Activated CD4-positive, CD25-positive, alpha-beta regulatory T cell treated with anti-CD3 and anti-CD28 coated beads, Interleukin-2, amount 50 U/mL, for 24 hours (primary cell): ENCODE data around the gene FRZB.

Experiments used
- ATAC-seq, 2 donors: fragments of 150-1000 bp; cut with Tn5 transposase; one replicate each; pipeline ENCODE4 v1.10.0; 2021; ENCODE audit warnings: mild to moderate bottlenecking in 1 of 2, moderate library complexity in 1 of 2

FRZB gene

DNA sequence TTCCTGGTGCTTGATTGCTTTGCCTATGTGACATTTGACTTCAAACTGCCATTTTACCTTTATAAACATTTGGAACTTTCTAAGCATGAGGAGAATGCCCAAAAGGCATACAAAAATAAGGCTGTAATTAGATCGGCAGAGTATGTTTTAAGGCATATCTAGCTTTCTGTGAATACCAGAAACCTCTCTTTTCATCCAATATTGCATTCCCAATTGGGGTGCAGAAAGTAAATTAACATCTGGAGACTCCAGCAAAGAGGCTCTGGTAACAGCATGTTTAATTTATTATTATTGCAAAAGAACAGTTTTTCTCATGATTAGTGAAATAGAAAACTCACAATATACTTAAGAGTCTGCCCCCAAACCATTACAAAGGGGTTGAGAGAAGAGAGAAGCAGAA is 32.1 kb downstream of the FRZB start:
- no peak for ATAC-seq

DNA sequence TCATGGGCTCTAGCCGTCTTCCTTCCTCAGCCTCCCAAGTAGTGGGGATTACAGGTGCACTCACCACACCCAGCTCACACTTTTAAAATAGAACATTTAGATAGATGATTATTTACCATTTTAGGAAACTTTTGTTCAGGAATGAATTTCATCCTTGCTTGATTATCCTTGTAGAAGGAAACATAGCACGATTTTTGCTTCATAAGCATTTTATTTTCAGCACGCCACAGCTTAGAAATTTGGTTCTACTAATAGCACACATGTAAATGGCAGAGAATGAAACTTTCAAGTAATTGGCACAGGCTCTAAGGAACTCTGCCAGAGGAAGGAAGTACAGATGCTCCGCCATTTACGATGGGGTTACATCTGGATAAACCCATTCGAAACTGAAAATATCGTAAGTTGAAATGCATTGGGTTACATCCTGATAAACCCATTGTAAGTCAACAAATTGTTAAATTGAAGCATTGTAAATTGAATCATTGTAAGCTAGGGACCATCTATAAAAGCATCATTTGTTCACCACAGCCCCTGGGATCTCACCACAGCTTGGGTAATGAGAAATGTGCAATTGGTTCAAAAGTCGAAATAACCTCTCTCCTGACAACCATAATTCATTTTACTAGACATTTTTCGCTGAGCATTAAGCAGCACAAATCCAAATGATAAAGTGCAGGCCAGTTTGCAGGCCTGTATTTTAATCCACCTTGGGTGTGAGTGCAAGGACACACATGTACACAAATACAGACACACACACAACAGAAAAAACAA is 33.2 kb downstream of the FRZB start:
- no peak for ATAC-seq

DNA sequence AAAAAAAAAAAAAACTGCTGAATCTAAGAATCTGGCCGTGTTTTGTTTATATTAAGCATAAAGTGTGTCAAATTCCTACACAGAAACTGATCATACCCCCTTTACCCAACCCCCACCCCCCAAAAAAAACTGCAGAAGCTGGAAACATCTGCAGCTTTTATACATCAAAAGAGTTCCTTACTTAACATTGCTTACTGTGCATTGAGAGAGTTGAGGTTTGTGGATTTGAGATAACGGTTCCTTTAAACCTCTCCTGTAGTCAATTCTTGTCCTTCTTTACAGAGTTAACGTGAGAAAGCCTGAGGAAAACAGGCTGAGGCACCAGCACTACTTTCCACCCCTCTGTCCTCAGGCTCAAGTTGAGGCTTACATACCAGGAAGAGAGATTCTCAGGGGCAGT is 34.5 kb downstream of the FRZB start:
- ATAC-seq: no peak

DNA sequence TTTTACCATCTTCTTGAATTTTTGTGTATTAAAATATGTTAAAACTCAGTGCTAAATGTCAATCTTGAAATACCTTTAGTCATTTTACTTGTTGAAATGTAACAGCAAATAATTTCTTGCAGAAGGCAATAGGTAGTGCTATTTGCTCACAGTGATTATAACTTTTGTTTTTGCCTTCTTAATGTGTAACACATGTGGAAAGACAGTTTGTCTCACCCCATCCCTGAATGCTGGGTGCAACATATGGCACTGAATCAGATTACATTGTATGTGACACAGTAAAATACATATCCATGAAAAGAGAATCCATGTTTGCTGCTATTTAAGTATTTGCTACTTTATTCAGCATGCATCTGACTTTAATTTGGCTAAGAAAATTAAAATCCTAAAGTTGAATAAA is 35.3 kb downstream of the FRZB start:
- ATAC-seq: no peak

DNA sequence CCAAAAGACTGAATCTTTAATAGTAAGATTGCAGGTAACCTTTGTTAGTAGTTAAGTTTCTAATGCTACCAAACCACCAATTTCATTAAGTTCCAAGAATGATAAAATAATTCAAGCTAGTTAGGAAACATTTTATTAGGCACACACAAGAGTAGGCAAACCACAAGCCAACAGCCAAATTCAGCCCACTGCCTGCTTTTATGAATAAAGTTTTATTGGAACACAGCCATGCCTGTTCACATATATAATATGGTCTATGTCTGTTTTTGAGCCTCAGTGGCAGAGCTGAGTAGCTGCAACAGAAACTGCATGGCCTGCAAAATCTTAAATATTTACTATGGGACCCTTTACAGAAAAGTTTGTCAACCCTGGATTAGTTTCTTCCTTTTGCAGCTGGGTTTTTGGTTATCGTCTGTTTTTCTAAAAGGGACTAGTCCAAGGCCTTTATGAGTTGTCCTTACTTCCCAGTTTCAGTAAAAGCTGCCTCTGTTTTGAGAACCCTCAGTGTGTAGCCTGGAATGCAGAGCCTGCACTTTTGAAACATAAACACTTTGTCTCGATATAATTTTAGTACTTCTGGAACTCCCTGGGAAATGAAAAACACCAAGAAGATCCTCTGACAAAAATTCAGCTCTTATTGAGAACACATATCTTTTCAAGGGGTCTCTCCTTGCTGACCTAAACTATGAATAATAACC is 39.1 kb downstream of the FRZB start:
- no peak for ATAC-seq

DNA sequence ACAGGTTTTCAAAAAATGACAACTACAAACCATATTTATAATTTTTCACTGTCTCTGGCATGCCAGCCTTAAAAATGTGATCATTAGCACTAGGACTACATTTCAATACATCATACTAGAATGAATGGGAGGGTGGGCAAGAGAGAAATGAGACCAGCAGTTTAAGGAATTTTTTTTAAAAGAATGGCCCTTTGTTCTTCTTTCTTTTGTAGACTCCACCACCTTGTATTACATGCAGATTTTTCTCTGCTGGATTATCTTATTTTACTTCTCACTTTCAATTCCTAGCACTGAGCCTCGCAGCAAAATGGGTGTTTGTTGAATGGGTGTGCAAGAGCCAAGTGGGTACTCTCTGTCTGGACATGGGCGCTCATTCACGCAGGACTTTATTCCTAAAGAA is 39.9 kb downstream of the FRZB start:
- ATAC-seq: no peak

DNA sequence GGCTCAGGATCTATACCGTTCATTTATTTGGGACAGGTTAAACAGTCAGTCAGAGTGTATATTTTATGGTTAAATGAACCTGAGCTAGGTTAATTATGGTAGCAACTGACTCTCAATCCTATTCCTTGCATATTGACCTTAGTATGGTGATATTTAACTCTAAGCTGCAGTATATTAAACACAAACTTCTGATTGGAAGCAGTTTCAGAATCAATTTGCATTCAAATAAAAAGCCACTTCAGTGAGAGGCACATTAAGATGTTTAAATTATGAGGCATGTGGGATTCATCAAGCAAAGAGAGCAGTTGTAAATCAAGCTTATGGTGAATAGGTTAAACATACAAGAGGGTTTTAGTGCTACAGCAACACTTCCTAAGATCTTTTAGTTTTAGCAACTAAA is 40.4 kb downstream of the FRZB start:
- ATAC-seq: no peak

DNA sequence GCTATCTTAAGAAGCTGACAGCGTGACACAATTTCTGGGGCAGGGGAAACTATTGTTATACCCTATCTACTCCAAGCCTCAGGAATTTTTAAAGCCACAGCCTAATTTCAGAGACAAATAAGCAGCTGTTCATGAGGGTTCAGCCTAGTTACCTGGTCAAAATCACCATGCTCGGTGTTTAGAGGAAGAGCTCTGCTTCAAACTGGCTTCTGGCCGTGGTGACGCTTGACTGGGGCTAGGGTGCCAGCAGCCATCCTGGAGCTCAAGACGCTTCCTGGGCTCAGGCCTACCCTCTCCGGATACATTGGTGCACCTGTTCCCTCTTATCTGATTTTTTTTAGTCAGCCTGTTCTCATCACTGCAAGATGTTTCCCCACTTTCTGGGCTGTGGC is 41.7 kb downstream of the FRZB start:
- ATAC-seq: no peak

DNA sequence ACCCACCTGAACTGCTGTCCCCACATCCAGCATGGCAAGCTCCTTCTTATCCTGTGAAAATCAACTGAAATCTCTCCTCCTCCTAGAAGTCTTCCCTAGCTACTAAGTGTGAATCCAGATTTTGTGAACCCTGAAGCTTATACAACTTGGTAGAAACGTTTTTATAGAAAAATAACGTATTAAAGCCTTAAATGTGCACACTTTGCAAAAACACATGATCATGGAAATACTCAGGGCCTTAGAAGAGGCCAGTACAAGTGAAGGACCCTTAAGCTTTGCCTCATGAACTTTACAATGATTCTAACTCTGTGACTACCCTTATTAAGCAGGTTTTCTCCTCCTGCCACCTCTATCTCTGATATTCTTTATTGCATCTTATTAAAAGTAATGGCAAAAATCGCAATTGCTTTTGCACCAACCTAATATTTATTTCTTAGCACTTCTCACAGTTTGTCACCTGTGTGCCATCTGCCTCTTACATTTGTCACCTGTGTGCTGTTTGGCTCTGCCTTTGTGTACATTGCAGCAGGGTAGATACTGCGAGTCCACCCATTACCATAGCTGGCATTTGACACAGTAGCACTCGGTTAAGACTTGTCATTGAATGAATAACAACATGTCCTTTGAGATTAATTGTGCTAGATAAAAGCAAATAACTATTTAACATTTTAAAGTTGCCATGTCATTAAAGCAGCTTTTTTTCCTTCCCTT is 42.2 kb downstream of the FRZB start:
- ATAC-seq: no peak

DNA sequence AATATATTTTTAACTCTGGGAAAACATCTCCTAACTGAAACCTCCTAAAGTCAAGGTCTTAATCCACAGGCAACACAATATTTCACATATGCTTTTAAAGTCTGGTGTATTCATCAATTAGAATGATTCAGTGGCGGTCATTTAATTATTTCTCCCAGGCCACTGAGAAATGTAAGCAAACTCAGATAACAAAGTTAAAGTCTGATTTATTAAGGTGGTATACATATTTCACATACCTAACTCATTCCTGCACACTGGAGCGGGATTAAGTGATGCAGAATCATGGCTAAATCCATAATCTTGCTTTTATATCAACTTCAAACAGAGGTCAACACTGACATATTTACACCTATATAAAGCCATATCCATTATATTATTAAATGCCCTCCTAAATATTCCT is 43.7 kb downstream of the FRZB start:
- ATAC-seq: no peak

DNA sequence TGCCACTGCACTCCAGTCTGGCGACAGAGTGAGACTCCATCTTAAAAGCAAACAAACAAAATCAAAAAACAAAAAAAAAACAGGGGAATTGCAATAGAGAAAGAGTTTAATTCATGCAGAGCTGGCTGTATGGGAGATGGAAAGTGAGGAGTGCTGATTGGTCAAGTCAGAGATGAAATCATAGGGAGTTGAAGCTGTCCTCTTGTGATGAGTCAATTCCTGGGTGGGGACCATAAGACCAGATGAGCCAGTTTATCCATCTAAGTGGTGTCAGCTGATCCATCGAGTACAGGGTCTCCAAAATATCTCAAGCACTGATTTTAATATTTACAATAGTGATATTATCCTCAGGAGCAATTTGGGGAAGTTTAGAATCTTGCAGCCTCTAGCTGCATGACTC is 45.3 kb downstream of the FRZB start:
- ATAC-seq: no peak

DNA sequence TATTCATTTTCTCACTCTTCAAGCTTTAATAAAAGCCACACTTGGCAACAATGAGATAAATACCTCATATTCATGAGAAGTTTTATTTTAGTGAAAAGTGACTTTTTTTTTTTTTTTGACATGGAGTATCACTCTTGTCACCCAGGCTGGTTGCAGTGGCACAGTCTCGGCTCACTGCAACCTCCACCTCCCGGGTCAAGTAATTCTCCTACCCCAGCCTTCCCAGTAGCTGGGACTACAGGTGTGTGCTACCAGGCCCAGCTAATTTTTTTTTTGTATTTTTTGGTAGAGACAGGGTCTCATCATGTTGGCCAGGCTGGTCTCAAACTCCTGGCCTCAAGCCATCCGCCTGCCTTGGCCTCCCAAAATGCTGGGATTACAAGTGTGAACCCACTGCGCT is 47.0 kb downstream of the FRZB start:
- ATAC-seq: no peak

DNA sequence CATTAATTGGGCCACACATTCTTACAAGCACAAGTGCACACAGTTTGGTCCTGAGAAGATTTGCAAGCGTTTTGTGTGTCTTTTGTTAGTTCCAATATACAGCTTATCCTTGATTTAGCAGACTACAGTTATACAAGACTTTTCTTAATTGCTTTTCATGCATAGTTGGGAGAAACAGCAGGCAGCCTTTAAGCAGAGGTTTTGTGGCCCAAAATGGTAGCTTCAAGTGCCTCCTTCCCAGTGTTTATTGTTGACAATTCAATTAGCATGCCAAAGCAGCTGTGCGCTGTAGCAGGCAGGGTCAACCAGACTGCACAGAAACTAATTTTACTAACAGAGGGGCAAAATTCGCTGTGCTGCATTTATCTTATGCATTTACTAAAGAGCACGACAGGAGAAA is 47.5 kb downstream of the FRZB start:
- no peak for ATAC-seq

DNA sequence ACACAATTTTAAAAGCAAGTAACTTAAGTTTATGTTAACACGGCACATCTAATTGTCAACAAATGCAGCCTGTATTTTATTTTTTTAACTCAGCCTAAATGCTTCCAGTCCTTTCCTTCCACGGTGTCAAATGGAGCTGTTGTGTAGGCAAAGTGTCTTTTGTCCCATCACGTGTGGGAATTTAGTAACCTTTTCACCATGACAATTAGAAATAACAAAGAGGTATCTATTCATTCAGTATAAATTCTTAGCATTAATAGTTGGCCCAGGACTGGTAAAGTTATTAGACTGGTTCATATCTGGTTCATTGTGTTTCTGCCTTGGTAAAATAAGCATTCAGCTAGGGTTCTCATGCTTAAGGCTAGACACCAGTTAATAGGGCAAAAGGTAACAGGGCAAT is 47.9 kb downstream of the FRZB start:
- no peak for ATAC-seq

DNA sequence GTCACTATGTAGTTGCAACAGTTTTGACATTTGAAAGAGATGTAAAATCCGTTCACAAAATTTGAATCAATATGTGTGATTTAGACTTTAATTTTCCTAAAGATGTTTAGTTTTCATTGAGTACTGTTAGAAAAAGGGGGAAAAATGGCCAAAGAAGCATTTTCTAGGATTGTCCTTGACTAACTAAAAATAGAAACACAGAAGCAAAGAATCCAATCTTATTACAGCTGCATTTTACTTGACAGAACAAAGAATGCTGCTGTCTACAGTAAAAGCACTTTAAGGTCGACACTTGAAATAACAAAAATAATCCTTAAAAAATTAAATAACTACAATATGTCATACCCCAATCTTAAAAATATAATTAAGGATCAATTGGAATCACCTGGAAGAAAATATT is 48.9 kb downstream of the FRZB start:
- no peak for ATAC-seq

DNA sequence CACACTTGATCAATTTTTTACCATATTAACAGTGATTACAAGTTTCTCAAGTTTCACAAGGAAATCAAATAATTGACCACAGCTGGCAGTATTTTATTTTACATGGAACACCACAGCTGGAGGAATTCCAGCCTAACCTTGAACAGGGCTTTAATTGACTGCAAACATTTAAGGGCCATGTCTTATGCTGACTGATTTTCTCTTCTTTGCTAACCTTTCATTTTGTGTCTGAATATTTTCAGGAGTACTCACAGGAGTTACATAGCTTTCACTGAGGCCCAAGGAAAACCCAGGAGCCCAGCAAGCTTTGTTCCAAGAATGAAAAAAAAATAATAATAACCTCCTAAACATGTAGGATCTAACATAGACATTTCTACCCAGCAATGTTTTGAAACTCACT is 49.6 kb downstream of the FRZB start:
- no peak for ATAC-seq

DNA sequence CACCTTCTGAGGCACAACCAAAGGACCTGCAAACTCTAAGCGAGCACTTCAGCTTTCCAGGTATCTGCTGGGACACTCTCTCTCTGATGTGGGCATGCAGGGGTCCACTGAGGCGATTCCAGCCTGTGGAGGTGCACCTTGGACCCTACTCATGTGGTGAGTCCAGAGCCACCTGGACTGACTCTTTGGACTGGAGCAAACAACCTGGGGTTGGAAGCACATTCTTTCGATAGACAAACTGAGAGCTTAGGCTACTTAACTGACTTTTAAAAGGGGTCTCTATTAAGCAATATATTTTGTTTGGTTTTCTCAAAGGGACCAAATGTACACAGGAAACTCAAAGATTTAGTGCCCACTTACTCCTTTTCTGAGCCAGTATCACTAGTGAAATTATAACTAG is 51.6 kb downstream of the FRZB start:
- no peak for ATAC-seq

DNA sequence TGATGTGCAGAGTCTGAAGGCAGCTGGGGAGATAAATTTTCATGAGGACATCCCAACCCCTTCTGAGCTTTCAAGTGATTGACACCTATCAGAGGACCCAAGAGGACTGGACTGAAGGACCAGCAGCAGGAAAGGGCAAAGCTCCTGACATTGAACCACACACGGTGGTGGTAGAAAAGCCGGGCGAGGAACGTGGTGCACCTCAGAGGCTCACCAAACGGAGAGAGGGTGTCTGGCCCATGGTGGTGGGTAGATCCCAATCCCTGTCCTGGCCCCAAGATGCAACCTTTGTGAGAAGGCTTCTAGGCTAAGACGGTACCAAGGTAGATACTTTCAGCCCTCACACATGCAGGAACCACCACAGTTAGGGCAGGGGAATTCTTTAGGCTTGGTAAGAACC is 52.1 kb downstream of the FRZB start:
- ATAC-seq: no peak

DNA sequence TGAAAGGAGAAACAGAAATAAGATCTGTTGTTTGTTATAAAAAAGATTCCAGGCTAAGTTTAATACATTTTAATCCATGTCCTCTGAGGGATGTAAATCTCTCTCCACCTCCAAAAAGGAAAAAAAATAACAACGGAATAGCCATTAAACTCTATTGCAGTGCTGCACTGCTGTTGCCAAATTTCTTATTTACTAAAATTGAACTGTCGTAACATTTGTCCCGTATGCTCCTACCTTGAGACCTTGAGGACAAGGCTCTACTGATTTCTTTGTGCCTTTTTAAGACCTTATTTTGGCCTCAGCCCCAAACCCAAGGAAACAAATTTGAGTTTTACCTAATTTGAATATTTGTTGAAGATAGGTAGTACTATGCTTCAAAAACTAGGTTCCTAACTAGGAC is 56.4 kb downstream of the FRZB start:
- ATAC-seq: no peak

DNA sequence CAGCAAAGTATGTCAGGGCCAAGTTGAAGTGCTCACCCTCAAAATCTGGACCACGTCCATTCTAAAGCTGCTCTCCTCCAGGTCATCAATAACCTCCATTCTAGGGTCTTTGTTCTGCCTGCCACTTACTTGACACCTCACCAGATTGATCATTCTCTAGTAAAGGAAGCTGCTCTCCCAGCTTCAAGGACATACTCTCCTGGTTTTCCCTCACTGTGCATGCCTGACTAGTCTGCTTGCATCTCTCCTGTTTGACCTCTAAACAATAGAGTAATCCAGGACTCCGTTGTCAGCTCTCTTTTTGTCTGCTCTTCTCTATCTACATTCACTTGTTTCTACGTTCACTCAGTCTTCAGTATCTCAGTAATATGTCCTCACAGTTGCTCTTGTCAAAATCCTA is 59.1 kb downstream of the FRZB start:
- no peak for ATAC-seq

DNA sequence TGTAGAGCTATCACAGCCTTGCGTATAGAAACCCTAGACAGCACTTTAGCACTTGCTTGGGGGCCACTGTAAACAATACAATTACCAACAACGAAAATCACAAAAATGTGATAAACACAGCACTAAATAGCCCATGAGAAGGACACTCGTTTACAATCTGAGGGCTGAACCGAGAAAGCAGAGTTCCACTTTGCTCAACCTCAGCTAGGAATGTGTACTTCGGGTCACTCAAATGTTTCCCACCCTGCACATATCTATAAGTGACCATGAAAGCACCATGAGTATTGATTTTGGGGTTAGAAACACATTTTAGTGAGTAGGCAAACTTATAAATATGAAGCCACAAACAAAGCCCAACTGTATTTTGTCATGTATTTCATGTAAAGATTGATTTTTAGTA is 62.3 kb downstream of the FRZB start:
- ATAC-seq: no peak

DNA sequence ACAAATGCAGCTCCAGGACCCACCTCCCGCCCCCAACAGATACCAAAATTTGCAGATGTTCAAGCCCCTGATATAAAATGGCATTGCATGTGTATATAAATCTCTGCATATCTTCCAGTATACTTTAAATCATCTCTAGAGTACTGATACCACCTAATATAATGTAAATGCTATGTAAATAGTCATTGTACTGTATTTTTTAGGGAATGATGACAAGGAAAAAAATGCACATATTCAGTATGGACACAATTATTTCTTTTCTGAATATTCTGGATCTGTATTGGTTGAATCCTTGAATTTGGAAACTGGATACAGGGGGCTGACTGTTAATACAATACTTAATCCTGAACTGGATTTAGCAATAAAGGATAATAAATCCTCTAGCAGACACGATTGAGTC is 67.7 kb downstream of the FRZB start:
- no peak for ATAC-seq

DNA sequence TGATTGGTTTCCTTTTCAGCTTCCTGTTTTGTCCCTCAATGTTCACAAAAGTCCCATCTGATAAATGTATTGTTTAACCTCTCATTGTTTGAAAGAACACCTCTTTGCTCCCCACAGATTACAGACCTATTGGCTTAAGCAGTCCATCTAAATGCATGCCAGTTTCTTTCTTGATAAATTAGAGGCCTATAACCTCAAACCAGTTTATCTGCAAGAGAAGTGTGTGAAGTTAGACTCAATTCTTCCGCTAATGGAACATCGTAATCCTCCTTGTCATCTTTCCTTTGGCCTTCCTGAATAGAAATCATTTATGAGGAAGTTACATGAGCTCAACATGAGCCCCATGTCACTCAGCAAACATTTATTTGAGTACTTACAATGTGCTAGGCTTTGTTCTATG is 74.0 kb downstream of the FRZB start:
- ATAC-seq: no peak

DNA sequence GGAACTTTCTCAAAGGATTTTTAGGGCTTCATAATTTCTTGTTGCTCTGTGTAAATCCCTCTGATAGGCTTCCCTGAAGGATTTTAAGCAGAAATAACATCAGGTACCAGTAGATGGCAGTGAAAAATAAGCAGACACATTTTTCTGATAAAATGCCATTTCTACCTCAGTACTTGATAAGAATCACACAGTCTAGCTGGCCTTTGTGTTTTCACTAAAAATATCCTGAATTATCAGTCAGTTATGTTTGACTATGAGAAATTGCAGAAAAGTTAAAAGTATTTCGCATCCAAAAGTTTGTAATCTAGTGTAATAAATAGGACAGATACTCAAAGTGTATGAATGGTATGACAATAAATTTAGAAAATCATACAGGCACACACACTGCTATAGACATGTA is 81.7 kb downstream of the FRZB start:
- ATAC-seq: no peak
